Neural progenitor cell (in vitro differentiated cells): ENCODE data around the gene CLTB.

ENCODE experiments used
- CTCF ChIP-seq: fragments of 200-600 bp; sonication (generic); IDR thresholded peaks from 2 replicates; pipeline ENCODE4 v1.5.1; 2017; ENCODE audit warnings: antibody characterized with exemption, mild to moderate bottlenecking
- EZH2 ChIP-seq: fragments of 200-600 bp; sonication (generic); IDR thresholded peaks from 2 replicates; pipeline ENCODE4 v1.6.1; 2017; ENCODE audit warnings: antibody characterized with exemption, mild to moderate bottlenecking, moderate library complexity
- EZH2phosphoT487 ChIP-seq: fragments of 200-600 bp; sonication (generic); IDR thresholded peaks from 2 replicates; pipeline ENCODE4 v1.6.1; 2017; ENCODE audit warnings: antibody characterized with exemption

- TF ChIP-seq EZH2 (no peak), CTCF (no peak), EZH2phosphoT487 (no peak)
These were observed 23.8 kb downstream of the CLTB start for GRCh38 chr5:176392526-176392925.
